ENCODE data around the gene HOXB3.

The HOXB3 gene

DNA sequence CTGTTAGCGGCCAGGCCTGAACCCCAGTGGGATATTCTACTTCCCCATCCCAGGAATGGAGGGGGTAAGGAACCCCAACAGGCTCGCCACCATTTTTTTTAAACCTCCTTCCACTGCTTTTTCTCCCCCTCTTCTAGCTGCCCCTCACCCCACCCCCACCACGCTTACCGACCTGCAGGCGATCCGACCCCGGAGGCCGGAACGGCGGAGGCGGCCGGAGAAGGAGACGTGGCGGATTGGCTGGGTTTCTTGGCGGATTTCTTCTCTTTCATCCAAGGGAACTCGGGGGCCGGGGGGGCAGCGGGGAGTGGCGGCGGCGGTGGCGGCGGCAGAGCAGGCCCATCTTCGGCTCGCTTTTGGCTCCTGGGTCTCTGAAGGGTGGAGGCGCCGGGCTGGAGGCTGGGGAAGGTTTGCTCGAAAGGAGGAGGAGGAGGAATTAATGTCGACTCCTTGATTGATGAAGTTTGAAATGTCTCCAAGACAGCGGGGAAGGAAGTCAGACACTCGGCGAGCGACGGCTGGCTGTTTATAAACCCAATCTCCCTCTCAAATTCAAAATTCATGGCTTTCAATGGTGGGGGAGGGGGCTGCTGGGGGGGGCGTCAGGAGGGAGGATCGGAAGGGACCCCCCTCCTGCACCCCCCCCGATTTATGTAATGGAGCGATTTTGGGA lies 45.6 kb downstream of the HOXB3 start:
- H3K27ac ChIP-seq: no peak overlapping the region
- TF ChIP-seq, protein P1, sequence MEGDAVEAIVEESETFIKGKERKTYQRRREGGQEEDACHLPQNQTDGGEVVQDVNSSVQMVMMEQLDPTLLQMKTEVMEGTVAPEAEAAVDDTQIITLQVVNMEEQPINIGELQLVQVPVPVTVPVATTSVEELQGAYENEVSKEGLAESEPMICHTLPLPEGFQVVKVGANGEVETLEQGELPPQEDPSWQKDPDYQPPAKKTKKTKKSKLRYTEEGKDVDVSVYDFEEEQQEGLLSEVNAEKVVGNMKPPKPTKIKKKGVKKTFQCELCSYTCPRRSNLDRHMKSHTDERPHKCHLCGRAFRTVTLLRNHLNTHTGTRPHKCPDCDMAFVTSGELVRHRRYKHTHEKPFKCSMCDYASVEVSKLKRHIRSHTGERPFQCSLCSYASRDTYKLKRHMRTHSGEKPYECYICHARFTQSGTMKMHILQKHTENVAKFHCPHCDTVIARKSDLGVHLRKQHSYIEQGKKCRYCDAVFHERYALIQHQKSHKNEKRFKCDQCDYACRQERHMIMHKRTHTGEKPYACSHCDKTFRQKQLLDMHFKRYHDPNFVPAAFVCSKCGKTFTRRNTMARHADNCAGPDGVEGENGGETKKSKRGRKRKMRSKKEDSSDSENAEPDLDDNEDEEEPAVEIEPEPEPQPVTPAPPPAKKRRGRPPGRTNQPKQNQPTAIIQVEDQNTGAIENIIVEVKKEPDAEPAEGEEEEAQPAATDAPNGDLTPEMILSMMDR (conservative IDR thresholded peaks at IDR 0.05): no peak

DNA sequence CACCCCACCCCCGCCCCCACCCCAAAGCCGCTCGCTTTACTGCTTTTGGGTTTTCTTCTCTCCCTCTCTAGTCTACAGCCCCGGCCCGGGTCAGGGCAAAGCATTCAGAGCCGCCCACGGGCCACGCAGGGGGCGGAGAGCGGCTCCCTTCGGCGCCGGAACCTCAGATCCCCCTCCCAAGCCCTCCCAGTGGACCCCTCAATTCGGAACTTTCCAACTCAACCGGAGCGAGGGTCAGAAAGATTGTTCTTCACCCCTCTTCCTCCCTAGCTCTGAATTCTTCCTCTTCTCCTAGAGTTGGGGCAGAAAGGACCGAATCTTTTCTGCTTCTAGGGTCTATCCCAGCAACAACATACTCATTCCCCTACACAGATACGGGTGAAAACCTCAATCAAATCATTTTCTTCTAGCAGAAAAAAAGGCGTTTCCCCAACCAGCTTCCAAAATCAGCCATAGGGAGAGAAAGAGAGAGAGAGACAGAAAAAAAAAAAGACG lies 46.1 kb downstream of the HOXB3 start:
- no peak overlapping the region for H3K27ac ChIP-seq
- TF ChIP-seq, protein P1 (conservative IDR thresholded peaks at IDR 0.05): no peak

DNA sequence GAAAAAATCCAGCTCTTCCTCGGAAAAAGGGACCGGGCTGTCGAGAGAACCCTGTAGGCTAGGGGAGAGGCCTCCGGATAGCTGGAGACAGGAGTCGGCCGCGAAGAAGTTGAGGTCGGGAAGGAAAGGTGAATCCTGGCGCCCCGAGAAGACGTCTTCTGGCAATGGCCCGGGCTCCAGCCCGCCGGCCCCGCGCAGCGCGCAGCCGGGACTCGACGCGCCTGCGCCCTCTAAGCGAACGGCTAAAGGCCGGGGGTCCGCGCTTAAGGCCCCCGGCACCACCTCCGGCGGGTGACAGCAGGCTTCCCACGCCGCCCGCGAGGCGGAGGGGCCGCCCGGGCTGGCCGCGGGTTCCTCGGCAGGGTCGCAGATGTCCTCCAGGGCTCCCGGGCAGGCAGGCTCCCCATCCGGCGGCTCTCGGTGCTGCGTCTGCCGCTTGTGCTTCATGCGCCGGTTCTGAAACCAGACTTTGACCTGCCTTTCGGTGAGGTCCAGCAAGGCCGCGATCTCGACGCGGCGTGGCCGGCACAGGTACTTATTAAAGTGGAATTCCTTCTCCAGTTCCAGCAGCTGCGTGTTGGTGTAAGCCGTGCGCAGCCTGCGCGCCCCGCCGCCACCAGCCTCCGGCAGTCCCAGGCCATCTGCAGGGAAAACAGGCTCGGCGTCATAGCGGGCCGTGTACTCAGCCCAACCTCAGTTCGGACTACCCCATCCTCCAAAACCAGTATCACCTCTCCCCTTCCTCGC lies 46.8 kb downstream of the HOXB3 start:
- H3K27ac ChIP-seq: no peak overlapping the region
- TF ChIP-seq, protein P1 (conservative IDR thresholded peaks at IDR 0.05): no peak

DNA sequence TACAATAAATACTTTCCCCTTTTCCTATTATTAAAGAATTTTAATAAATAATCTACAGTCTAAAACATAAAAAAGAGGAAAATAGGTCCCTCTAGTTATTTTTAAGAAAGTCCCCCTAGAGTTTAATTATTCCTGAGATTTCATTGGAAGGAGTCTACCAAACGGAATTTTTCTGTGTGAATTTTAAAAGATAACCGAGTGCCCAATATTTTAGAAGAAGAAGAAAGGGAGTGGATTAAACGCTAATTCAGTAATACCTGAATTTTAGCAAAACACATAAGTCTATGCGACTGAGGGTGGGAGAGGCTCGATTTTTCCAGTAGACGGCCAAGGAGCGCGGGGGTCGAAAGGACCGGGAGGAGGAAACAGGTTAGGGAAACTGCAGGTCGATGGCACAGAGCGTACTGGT lies 47.3 kb downstream of the HOXB3 start:
- TF ChIP-seq, protein P1 (conservative IDR thresholded peaks at IDR 0.05): no peak
- no peak overlapping the region for H3K27ac ChIP-seq

DNA sequence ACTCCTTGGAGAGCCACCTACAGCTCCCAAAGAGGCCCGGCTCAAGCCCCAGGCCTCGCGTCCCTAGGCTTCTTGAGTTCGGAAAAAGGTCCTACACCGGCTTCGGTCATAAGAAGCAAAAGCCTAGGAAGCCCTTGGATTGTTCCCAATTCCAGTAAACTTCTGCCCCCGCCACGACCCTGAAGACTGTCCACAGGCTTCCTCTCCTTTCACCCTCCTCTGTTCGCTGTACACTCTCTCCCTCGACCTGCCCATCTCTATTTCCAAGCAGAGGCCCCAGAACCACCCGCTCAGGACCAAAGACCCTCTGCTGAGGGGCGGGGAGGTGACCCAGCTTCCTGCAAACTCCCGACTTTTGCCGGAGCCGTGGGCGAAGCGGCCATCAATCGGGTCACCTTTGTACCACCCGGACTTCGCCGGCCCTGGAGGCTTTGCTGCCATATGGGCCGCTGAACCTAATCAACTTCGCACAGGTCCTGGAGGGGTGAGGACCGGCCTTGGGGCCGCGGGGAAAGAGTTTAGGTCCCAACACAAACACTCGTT lies 47.9 kb downstream of the HOXB3 start:
- H3K27ac ChIP-seq: no peak overlapping the region
- TF ChIP-seq, protein P1 (conservative IDR thresholded peaks at IDR 0.05): no peak

DNA sequence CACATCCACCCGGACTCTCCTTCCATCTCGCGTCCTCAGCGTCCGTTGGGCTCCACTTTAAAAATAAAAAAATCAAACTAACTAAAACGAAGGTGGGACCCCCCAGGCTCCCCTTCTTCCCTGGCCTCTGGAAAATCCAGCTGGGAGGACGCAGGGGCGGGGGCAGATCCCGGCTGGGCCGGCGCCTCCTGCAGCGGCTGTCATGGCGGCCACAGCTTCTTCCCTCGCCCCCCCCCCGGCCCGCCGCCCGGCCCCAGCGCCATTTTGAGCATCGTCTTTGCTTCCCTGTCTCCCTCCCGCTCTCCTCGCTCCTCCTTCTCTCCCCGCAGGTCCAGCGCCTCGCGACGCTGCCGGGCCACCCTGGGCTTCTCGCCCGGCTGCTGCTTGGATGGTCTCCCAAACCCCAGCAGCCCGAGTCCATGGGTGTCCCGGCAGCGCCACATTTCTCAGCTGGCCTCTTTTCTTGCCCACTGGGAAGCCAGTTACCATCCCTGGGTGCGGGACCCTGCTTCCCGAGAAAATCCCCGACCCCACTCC lies 48.4 kb downstream of the HOXB3 start:
- no peak overlapping the region for H3K27ac ChIP-seq
- TF ChIP-seq, protein P1 (conservative IDR thresholded peaks at IDR 0.05): no peak

DNA sequence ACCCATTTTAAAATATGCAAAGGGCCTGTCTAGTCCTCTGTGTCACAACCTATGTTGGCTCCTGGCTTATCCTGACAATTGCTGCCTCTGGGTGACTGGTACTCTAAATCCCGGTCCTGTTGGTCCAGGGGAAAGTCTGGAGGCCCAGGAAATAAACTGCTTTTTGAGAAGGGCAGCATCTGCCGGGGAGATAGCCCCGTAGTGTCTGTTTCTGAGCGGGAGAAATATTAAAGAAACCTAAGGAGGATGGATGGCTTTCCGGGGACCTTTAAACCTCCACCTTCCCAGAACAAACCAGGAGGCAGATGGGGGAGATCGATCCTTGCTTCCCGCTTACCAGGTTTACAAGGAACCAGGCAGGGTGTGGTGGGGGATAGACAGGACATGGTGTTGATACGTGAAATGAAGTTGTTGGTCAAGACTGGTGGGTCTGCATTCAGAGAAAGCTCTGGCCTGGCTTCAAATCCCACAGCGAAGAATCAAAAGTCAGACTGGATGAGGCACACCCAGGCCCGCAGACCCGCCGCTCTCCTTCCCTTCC lies 48.9 kb downstream of the HOXB3 start:
- TF ChIP-seq, protein P1 (conservative IDR thresholded peaks at IDR 0.05): no peak
- H3K27ac ChIP-seq: no peak overlapping the region

Data from VCaP (cell line).